Glutamatergic neuron (in vitro differentiated cells): ENCODE data around the gene CLSTN2. TPM values are rescaled to one million over a fixed set of nuclear protein-coding genes. Genes with fewer than 3 reads are reported as not detected.

Experiments used
- DNase-seq: peaks from one replicate; pipeline ENCODE4 v3.0.0; 2022
- H3K27ac Mint-ChIP-seq: one replicate; pipeline ENCODE4 v1.8.0; 2020; ENCODE audit warnings: mild to moderate bottlenecking, mixed read lengths, inconsistent platforms; ENCODE audit not compliant: unreplicated experiment
- H3K27me3 Mint-ChIP-seq: one replicate; pipeline ENCODE4 v1.8.0; 2020; ENCODE audit warnings: mild to moderate bottlenecking, moderate library complexity, mixed read lengths, inconsistent platforms; ENCODE audit not compliant: unreplicated experiment
- H3K36me3 Mint-ChIP-seq: one replicate; pipeline ENCODE4 v1.8.0; 2020; ENCODE audit warnings: mild to moderate bottlenecking, mixed read lengths, inconsistent platforms; ENCODE audit not compliant: unreplicated experiment
- H3K4me1 Mint-ChIP-seq: one replicate; pipeline ENCODE4 v1.8.0; 2020; ENCODE audit warnings: mild to moderate bottlenecking, low read depth, mixed read lengths, inconsistent platforms; ENCODE audit not compliant: unreplicated experiment
- H3K4me3 Mint-ChIP-seq: one replicate; pipeline ENCODE4 v1.8.0; 2020; ENCODE audit warnings: mild to moderate bottlenecking, mixed read lengths, inconsistent platforms; ENCODE audit not compliant: unreplicated experiment
- H3K9me3 Mint-ChIP-seq: one replicate; pipeline ENCODE4 v1.8.0; 2020; ENCODE audit warnings: mild to moderate bottlenecking, moderate library complexity, mixed read lengths, inconsistent platforms; ENCODE audit not compliant: unreplicated experiment
- total RNA-seq: library from RNA; stranded (reverse); fragmentation: NEBNext Ultra II Directional; extraction: Animal tissue kit (Norgen Biotek cat#: 25700); gene quantifications from one replicate; pipeline ENCODE4 v1.2.1, GENCODE V29; 2021; ENCODE audit not compliant: unreplicated experiment
- TF ChIP-seq, protein P1 (sequence below): fragments of 200-600 bp; sonication (generic); IDR thresholded peaks from one replicate; pipeline ENCODE4 v1.5.0; 2021; ENCODE audit not compliant: partially characterized antibody, unreplicated experiment

CLSTN2 gene
- total RNA-seq, 1 donor from 2014 or later = 3.1 TPM

DNA sequence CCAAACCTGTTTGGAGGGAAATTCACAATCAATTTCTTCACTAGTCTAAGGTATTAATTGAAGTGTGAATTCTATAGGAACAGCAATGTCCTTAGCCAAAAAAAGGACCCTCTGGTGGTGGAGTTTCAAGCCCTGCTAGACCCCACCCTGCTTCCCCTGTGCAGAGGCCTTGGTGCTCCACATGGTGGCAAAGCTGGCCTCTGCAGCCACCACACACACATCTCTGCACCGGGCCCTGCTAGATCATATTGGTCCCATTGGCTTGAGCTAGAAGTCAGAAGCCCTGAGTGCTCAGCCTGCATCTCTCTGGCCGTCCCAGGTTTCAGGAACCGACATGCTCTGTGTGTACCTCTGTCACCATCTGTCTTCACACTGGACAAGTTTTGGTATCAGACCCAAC lies 522.0 kb downstream of the CLSTN2 start:
- H3K4me1 Mint-ChIP-seq = peaks cover 19% of the 10 kb centered on the region
- H3K27me3 Mint-ChIP-seq = peaks cover 4% of the 10 kb centered on the region
- H3K4me3 Mint-ChIP-seq = no peak overlapping the region
- TF ChIP-seq, protein P1, sequence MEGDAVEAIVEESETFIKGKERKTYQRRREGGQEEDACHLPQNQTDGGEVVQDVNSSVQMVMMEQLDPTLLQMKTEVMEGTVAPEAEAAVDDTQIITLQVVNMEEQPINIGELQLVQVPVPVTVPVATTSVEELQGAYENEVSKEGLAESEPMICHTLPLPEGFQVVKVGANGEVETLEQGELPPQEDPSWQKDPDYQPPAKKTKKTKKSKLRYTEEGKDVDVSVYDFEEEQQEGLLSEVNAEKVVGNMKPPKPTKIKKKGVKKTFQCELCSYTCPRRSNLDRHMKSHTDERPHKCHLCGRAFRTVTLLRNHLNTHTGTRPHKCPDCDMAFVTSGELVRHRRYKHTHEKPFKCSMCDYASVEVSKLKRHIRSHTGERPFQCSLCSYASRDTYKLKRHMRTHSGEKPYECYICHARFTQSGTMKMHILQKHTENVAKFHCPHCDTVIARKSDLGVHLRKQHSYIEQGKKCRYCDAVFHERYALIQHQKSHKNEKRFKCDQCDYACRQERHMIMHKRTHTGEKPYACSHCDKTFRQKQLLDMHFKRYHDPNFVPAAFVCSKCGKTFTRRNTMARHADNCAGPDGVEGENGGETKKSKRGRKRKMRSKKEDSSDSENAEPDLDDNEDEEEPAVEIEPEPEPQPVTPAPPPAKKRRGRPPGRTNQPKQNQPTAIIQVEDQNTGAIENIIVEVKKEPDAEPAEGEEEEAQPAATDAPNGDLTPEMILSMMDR = no peak
- peak overlapping the region; percentile 75 for H3K27ac Mint-ChIP-seq
- H3K9me3 Mint-ChIP-seq = peaks cover 5% of the 10 kb centered on the region
- no peak for DNase-seq
- H3K36me3 Mint-ChIP-seq = no peaks in the 10 kb centered on the region

DNA sequence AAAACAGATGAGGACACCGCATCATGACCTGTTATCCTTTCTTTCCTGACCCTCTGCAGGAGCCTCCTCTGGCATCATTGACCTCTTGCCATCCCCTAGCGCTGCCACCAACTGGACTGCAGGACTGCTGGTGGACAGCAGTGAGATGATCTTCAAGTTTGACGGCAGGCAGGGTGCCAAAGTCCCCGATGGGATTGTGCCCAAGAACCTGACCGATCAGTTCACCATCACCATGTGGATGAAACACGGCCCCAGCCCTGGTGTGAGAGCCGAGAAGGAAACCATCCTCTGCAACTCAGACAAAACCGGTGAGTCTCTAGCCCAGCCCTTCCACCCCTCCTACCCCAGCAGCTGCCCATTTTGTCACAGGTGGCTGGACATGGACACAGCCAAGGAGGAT lies 524.5 kb downstream of the CLSTN2 start:
- Mint-ChIP-seq H3K27me3 (peaks cover 4% of the 10 kb centered on the region), H3K27ac (no peak overlapping the region), H3K4me3 (no peak overlapping the region), H3K36me3 (no peaks in the 10 kb centered on the region), H3K4me1 (peaks cover 17% of the 10 kb centered on the region), H3K9me3 (peaks cover 8% of the 10 kb centered on the region)
- DNase-seq = no peak
- TF ChIP-seq, protein P1 = no peak

DNA sequence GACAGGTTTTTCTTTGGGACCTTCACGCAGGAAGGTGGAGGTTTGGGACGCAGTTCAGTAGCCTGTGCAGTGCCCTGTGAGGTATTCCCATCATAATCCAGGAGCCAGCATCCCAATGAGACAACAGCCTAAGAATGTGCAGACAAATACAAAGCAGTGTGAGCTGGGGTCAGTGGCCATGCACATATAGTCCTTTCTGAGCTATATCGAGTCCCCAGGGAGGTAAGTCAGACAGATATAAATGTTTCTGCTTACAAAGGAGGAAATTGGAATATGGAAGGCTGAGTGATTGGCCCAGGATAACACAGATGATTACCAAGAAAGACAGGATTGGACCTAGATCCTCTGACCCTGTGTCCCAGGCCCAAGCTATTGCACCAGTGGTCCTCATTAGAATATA lies 526.3 kb downstream of the CLSTN2 start:
- Mint-ChIP-seq H3K27me3 (peaks cover 3% of the 10 kb centered on the region), H3K4me3 (no peak overlapping the region), H3K27ac (no peak overlapping the region), H3K9me3 (peaks cover 3% of the 10 kb centered on the region), H3K4me1 (peaks cover 2% of the 10 kb centered on the region), H3K36me3 (no peaks in the 10 kb centered on the region)
- TF ChIP-seq, protein P1 = no peak
- DNase-seq = no peak

DNA sequence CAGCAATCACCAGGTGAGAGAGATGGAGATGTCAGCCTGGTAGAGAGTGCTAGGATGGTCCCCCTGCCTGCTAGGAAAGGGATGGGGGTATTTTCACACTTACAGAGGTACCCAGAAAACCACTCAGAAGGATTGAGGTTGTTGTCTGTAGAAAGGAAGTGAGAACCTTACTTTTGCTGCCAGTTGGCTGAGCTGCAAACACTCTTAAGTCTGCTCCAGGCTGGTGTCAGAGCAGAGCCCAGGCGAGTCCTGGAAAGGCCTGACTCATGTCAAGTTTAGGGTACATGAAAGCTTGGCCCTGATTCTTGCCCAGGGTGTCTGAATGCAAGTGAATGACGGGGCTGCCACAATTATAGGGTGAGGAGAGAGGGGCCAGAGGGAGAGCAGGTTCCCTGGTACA lies 528.4 kb downstream of the CLSTN2 start:
- no peak for DNase-seq
- Mint-ChIP-seq H3K27ac (no peak overlapping the region), H3K4me1 (peaks cover 3% of the 10 kb centered on the region), H3K36me3 (no peaks in the 10 kb centered on the region), H3K27me3 (peaks cover 3% of the 10 kb centered on the region), H3K4me3 (no peak overlapping the region), H3K9me3 (peaks cover 3% of the 10 kb centered on the region)
- TF ChIP-seq, protein P1 = no peak

DNA sequence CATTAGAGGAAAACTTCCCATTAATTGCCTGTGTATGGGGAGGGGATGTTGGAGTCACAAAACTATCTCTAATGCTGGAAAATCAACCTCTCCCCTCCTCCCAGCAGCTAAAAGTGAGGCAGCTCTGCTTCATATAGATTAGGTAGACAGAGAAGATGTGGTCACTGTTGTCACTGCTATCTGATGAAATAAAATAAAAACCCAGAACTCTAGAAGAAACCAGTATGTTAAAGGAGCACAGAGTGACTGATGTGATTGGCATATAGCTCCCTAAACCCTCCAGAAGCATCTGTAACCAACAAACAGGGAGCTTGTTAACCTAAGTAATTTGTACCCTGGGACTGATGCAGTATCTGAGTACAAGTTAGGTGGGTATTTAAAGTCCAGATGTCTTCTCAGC lies 531.0 kb downstream of the CLSTN2 start:
- Mint-ChIP-seq H3K4me1 (peaks cover 8% of the 10 kb centered on the region), H3K9me3 (peaks cover 3% of the 10 kb centered on the region), H3K27me3 (peaks cover 5% of the 10 kb centered on the region)

More for the DNA sequence above, 531.0 kb downstream of the CLSTN2 start:
- TF ChIP-seq, protein P1 = no peak
- DNase-seq = no peak
- Mint-ChIP-seq H3K27ac (no peak overlapping the region), H3K4me3 (no peak overlapping the region), H3K36me3 (no peaks in the 10 kb centered on the region)
